HG02642 (cell line): ENCODE measurements around the gene GNG11.

Source experiments
- ATAC-seq: cut with Tn5 transposase; IDR thresholded peaks from one replicate; pipeline ENCODE4 v1.9.1; 2021; ENCODE audit warnings: mild to moderate bottlenecking; ENCODE audit not compliant: unreplicated experiment, poor library complexity

Gene GNG11

GRCh38 chr7:93943816-93944540, 22.4 kb downstream of the GNG11 start:
- ATAC-seq: no peak

- ATAC-seq: no peak
These were observed 23.1 kb downstream of the GNG11 start for GRCh38 chr7:93944673-93945072.

- no peak for ATAC-seq
These were observed 23.5 kb downstream of the GNG11 start for GRCh38 chr7:93945083-93945482.

GRCh38 chr7:93945756-93946535, 24.4 kb downstream of the GNG11 start:
- ATAC-seq: no peak

- no peak for ATAC-seq
These were observed 26.6 kb downstream of the GNG11 start for GRCh38 chr7:93948106-93948505.

GRCh38 chr7:93948873-93949272, 27.3 kb downstream of the GNG11 start:
- ATAC-seq: no peak

GRCh38 chr7:93949423-93949822, 27.9 kb downstream of the GNG11 start:
- no peak for ATAC-seq

- peak; percentile 64 for ATAC-seq
These were observed 33.8 kb downstream of the GNG11 start for GRCh38 chr7:93955304-93955703.

- ATAC-seq: peak; percentile 56
These were observed 36.2 kb downstream of the GNG11 start for GRCh38 chr7:93957767-93958166.

- ATAC-seq: no peak
These were observed 36.7 kb downstream of the GNG11 start for GRCh38 chr7:93958216-93958615.

- ATAC-seq: no peak
These were observed 37.1 kb downstream of the GNG11 start for GRCh38 chr7:93958651-93959050.

- ATAC-seq: no peak
These were observed 39.5 kb downstream of the GNG11 start for GRCh38 chr7:93960986-93961385.

- ATAC-seq: no peak
These were observed 42.7 kb downstream of the GNG11 start for GRCh38 chr7:93964262-93964661.

GRCh38 chr7:93964813-93965212, 43.3 kb downstream of the GNG11 start:
- no peak for ATAC-seq

GRCh38 chr7:93968911-93969620, 47.5 kb downstream of the GNG11 start:
- ATAC-seq: no peak

- no peak for ATAC-seq
These were observed 50.6 kb downstream of the GNG11 start for GRCh38 chr7:93972029-93972725.

GRCh38 chr7:93973134-93973533, 51.6 kb downstream of the GNG11 start:
- ATAC-seq: no peak

- ATAC-seq: no peak
These were observed 55.8 kb downstream of the GNG11 start for GRCh38 chr7:93977211-93977950.
